Liver (tissue), 9 donors: ENCODE data around the gene PCNX2. TPM values are rescaled to one million over a fixed set of nuclear protein-coding genes. Genes with fewer than 3 reads are reported as not detected.

Source experiments
- DNase-seq: peaks from one replicate; pipeline ENCODE4 v3.0.0-alpha.2; 2017; ENCODE audit warnings: low spot score
- H3K27ac ChIP-seq, 2 donors: one replicate each; pipeline ENCODE4 v1.7.0; 2013; ENCODE audit warnings: inconsistent platforms in 2 of 2, low read length in 2 of 2, control low read depth in 1 of 2, low read depth in 1 of 2, mild to moderate bottlenecking in 1 of 2
- H3K27me3 ChIP-seq, 4 donors: one replicate each; pipeline versions ENCODE4 v1.6.1 to v1.7.0; 2013; ENCODE audit warnings: low read length in 3 of 4, inconsistent platforms in 1 of 4, mild to moderate bottlenecking in 1 of 4, moderate library complexity in 1 of 4; ENCODE audit not compliant: control insufficient read depth in 4 of 4, insufficient read depth in 4 of 4
- H3K36me3 ChIP-seq, 4 donors: one replicate each; pipeline versions ENCODE4 v1.6.1 to v1.7.0; 2013; ENCODE audit warnings: low read length in 3 of 4, mild to moderate bottlenecking in 3 of 4, low read depth in 1 of 4, moderate library complexity in 1 of 4; ENCODE audit not compliant: control insufficient read depth in 4 of 4, insufficient read depth in 3 of 4
- H3K4me1 ChIP-seq, 4 donors: one replicate each; pipeline versions ENCODE4 v1.6.1 to v1.7.0; 2013; ENCODE audit warnings: low read length in 3 of 4, mild to moderate bottlenecking in 3 of 4, moderate library complexity in 1 of 4; ENCODE audit not compliant: control insufficient read depth in 4 of 4, insufficient read depth in 4 of 4
- H3K4me3 ChIP-seq, 3 donors: one replicate each; pipeline versions ENCODE4 v1.6.1 to v1.7.0; 2013; ENCODE audit warnings: low read length in 3 of 3, control low read depth in 1 of 3, low read depth in 1 of 3, mild to moderate bottlenecking in 1 of 3
- H3K9ac ChIP-seq, 2 donors: one replicate each; pipeline ENCODE4 v1.7.0; 2013; ENCODE audit warnings: low read length in 2 of 2, mild to moderate bottlenecking in 2 of 2, moderate library complexity in 2 of 2, control low read depth in 1 of 2, low read depth in 1 of 2
- H3K9me3 ChIP-seq, 4 donors: one replicate each; pipeline versions ENCODE4 v1.6.1 to v1.7.0; 2013; ENCODE audit warnings: low read length in 3 of 4; ENCODE audit not compliant: control insufficient read depth in 4 of 4
- ATF3 ChIP-seq: IDR thresholded peaks from 2 replicates; pipeline ENCODE4 v1.6.1; 2016; ENCODE audit warnings: antibody characterized with exemption
- CTCF ChIP-seq: fragments of 150-350 bp; IDR thresholded peaks from 2 replicates; pipeline ENCODE4 v1.5.1; 2017; ENCODE audit warnings: improper control_type of control experiment, low read depth, low read length; ENCODE audit not compliant: missing input control
- EGR1 ChIP-seq, 2 donors: IDR thresholded peaks; 2 replicates each; pipeline ENCODE4 v1.6.1; 2016 to 2018; ENCODE audit warnings: antibody characterized with exemption in 2 of 2, low read depth in 2 of 2
- FOXA2 ChIP-seq: IDR thresholded peaks from 2 replicates; pipeline ENCODE4 v1.6.1; 2016; ENCODE audit warnings: antibody characterized with exemption
- GABPA ChIP-seq, 2 donors: IDR thresholded peaks in 1 of 2; conservative IDR thresholded peaks in 1 of 2; 2 replicates each; pipeline ENCODE4 v1.6.1; 2016; ENCODE audit warnings: antibody characterized with exemption in 2 of 2, mild to moderate bottlenecking in 1 of 2, moderate library complexity in 1 of 2
- HNF4A ChIP-seq, 2 donors: conservative IDR thresholded peaks; 2 replicates each; pipeline ENCODE4 v1.6.1; 2016; ENCODE audit warnings: antibody characterized with exemption in 2 of 2, mild to moderate bottlenecking in 2 of 2
- HNF4G ChIP-seq: IDR thresholded peaks from 2 replicates; pipeline ENCODE4 v1.6.1; 2016; ENCODE audit warnings: antibody characterized with exemption
- JUND ChIP-seq, 2 donors: IDR thresholded peaks; 2 replicates each; pipeline ENCODE4 v1.6.1; 2016; ENCODE audit warnings: antibody characterized with exemption in 2 of 2
- MAX ChIP-seq: IDR thresholded peaks from 2 replicates; pipeline ENCODE4 v1.6.1; 2016; ENCODE audit warnings: antibody characterized with exemption
- NR2F2 ChIP-seq: IDR thresholded peaks from 2 replicates; pipeline ENCODE4 v1.6.1; 2016; ENCODE audit warnings: antibody characterized with exemption
- RAD21 ChIP-seq, 2 donors: IDR thresholded peaks; 2 replicates each; pipeline ENCODE4 v1.6.1; 2016; ENCODE audit warnings: antibody characterized with exemption in 2 of 2, mild to moderate bottlenecking in 2 of 2
- REST ChIP-seq: IDR thresholded peaks from 2 replicates; pipeline ENCODE4 v1.6.1; 2016; ENCODE audit warnings: antibody characterized with exemption, mild to moderate bottlenecking
- RXRA ChIP-seq, 2 donors: IDR thresholded peaks; 2 replicates each; pipeline ENCODE4 v1.6.1; 2017 to 2018; ENCODE audit warnings: antibody characterized with exemption in 2 of 2, mild to moderate bottlenecking in 1 of 2
- SP1 ChIP-seq: IDR thresholded peaks from 2 replicates; pipeline ENCODE4 v1.6.1; 2018; ENCODE audit warnings: antibody characterized with exemption, mild to moderate bottlenecking
- TAF1 ChIP-seq: conservative IDR thresholded peaks from 2 replicates; pipeline ENCODE4 v1.6.1; 2016; ENCODE audit warnings: antibody characterized with exemption, mild to moderate bottlenecking
- YY1 ChIP-seq: IDR thresholded peaks from 2 replicates; pipeline ENCODE4 v1.6.1; 2016; ENCODE audit warnings: antibody characterized with exemption, mild to moderate bottlenecking
- ZBTB33 ChIP-seq: IDR thresholded peaks from 2 replicates; pipeline ENCODE4 v1.6.1; 2016; ENCODE audit warnings: antibody characterized with exemption
- WGBS: extraction: QIAGEN DNeasy Blood & Tissue Kit; methylation state at CpG from one replicate; pipeline ENCODE4 v1.1.7; 2013; 5-methylcytosine and 5-hydroxymethylcytosine counted together
- polyA plus RNA-seq, 2 donors: library from polyadenylated mRNA; stranded (reverse) in 1 of 2; unstranded in 1 of 2; fragments of 200-250 nt in 1 of 2; fragments of >200 nt in 1 of 2; fragmentation: Nextera tagmentation in 1 of 2; extraction: Ambion mirVana in 1 of 2; gene quantifications; one replicate each; pipeline versions ENCODE4 v1.2.1 to v1.2.3, GENCODE V29; 2013 to 2015
- total RNA-seq, 2 donors: library from RNA; depleted of rRNA; stranded (reverse); fragments of >200 nt; gene quantifications; one replicate each; pipeline ENCODE4 v1.2.3, GENCODE V29; 2014
- donor health status: healthy.
- donor health status: healthy.
- donor health status: healthy.
- donor health status: healthy.
- donor health status: healthy.

The PCNX2 gene
- total and polyA plus RNA-seq, 4 donors = 0.20 to 3.1 (median 0.92) TPM

- 79% methylated on average over 2 of the region's 2 CpGs for WGBS
- peaks cover 0 to 3% (median 1%) of the 10 kb centered on the region in 4 donors for H3K4me1 ChIP-seq
- H3K36me3 ChIP-seq = no peaks in the 10 kb centered on the region
- DNase-seq = no peak
- TF ChIP-seq NR2F2 = no peak
- TF ChIP-seq HNF4A (conservative IDR thresholded peaks at IDR 0.05) = no peak
- TF ChIP-seq MAX = no peak
- no peak for TF ChIP-seq ZBTB33
- TF ChIP-seq ATF3 = no peak
- TF ChIP-seq FOXA2 = no peak
- TF ChIP-seq CTCF = no peak
- no peak for TF ChIP-seq HNF4G
- no peak for TF ChIP-seq TAF1
- TF ChIP-seq RXRA (IDR thresholded peaks at IDR 0.05) = no peak
- no peak for TF ChIP-seq REST
- no peak for TF ChIP-seq SP1
- no peak for TF ChIP-seq JUND (IDR thresholded peaks at IDR 0.05)
- TF ChIP-seq YY1 = no peak
- no peak for TF ChIP-seq RAD21 (IDR thresholded peaks at IDR 0.05)
- TF ChIP-seq EGR1 (IDR thresholded peaks at IDR 0.05; ENCODE audit: low read depth in 2 of 2) = no peak
- no peak for TF ChIP-seq GABPA (IDR thresholded peaks at IDR 0.05 in 1 of 2, conservative IDR thresholded peaks at IDR 0.05 in 1 of 2)
- H3K9me3 ChIP-seq = no peaks in the 10 kb centered on the region
- no peak overlapping the region for H3K27ac ChIP-seq
- no peak overlapping the region for H3K4me3 ChIP-seq
- no peaks in the 10 kb centered on the region for H3K27me3 ChIP-seq
- H3K9ac ChIP-seq = no peak overlapping the region
These were observed 4.8 kb upstream of the PCNX2 start for GRCh38 chr1:233300326-233300725.

- Histone ChIP-seq H3K36me3 (no peaks in the 10 kb centered on the region), H3K27me3 (peaks cover 0 to 4% (median 0%) of the 10 kb centered on the region in 4 donors), H3K27ac (no peak overlapping the region), H3K9me3 (no peaks in the 10 kb centered on the region), H3K4me1 (peaks cover 3 to 7% (median 5%) of the 10 kb centered on the region in 4 donors), H3K4me3 (no peak overlapping the region), H3K9ac (no peak overlapping the region)
- no peak for TF ChIP-seq RXRA (IDR thresholded peaks at IDR 0.05)
- no peak for TF ChIP-seq CTCF
- DNase-seq = no peak
- 81% methylated on average over 5 of the region's 5 CpGs for WGBS
These were observed 3.9 kb upstream of the PCNX2 start for GRCh38 chr1:233299450-233299849.
